Erythroblast (primary cell): ENCODE data around the gene SLC17A5.
"Not testable (repeated sequence)": the region's sequence is repeated elsewhere in the genome, so short reads cannot be mapped to it uniquely, and the experiment has no call there.

Source experiments
- GATA1 ChIP-seq: IDR thresholded peaks from 2 replicates; pipeline ENCODE4 v1.6.1; 2011; ENCODE audit warnings: low read depth, mild to moderate bottlenecking, control low read depth, low read length, moderate library complexity
- POLR2A ChIP-seq: IDR thresholded peaks from 2 replicates; pipeline ENCODE4 v1.6.1; 2011; ENCODE audit warnings: mild to moderate bottlenecking, low read length

DNA sequence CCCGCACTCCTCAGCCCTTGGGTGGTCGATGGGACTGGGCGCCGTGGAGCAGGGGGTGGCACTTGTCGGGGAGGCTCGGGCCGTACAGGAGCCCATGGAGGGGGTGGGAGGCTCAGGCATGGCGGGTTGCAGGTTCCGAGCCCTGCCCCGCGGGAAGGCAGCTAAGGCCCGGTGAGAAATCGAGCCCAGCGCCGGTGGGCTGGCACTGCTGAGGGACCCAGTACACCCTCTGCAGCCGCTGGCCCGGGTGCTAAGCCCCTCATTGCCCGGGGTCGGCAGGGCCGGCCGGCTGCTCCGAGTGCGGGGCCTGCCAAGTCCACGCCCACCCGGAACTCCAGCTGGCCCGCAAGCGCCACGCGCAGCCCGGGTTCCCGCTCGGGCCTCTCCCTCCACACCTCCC is 81.3 kb downstream of the SLC17A5 start:
- not testable (repeated sequence) for TF ChIP-seq POLR2A, GATA1
